Measurements from ENCODE around the gene CD79A.
"Not testable (repeated sequence)": the region's sequence is repeated elsewhere in the genome, so short reads cannot be mapped to it uniquely, and the experiment has no call there.

Gene CD79A

GRCh38 chr19:41863209-41863931 lies 13.7 kb upstream of the CD79A start:
- DNase-seq = no peak

GRCh38 chr19:41864374-41864773 lies 12.7 kb upstream of the CD79A start:
- DNase-seq = no peak

GRCh38 chr19:41866284-41866683 lies 10.8 kb upstream of the CD79A start:
- no peak for DNase-seq

- DNase-seq = no peak
These were observed 8.7 kb upstream of the CD79A start for GRCh38 chr19:41868120-41868988.

- no peak for DNase-seq
These were observed 8.1 kb upstream of the CD79A start for GRCh38 chr19:41868989-41869300.

GRCh38 chr19:41869374-41869955 lies 7.6 kb upstream of the CD79A start:
- no peak for DNase-seq

GRCh38 chr19:41870401-41870873 lies 6.6 kb upstream of the CD79A start:
- DNase-seq = no peak

- no peak for DNase-seq
These were observed 5.3 kb upstream of the CD79A start for GRCh38 chr19:41871573-41872383.

GRCh38 chr19:41872384-41872774 lies 4.7 kb upstream of the CD79A start:
- no peak for DNase-seq

- no peak for DNase-seq
These were observed 4.1 kb upstream of the CD79A start for GRCh38 chr19:41872775-41873647.

GRCh38 chr19:41875973-41876372 lies 1.1 kb upstream of the CD79A start:
- not testable (repeated sequence) for DNase-seq

GRCh38 chr19:41877916-41878905 lies 1.1 kb downstream of the CD79A start:
- DNase-seq = no peak

GRCh38 chr19:41879080-41879479 lies 2.0 kb downstream of the CD79A start:
- no peak for DNase-seq

GRCh38 chr19:41879670-41880328 lies 2.7 kb downstream of the CD79A start:
- no peak for DNase-seq

GRCh38 chr19:41880329-41880708 lies 3.2 kb downstream of the CD79A start:
- no peak for DNase-seq

- no peak for DNase-seq
These were observed 5.7 kb downstream of the CD79A start, which contains the start of gene ARHGEF1 for GRCh38 chr19:41882568-41883462. Gene ARHGEF1, plus strand, starts transcription at chr19:41883184. Its CDS starts 4,899 bp downstream, at chr19:41888083.

GRCh38 chr19:41883463-41883820 lies 6.4 kb downstream of the CD79A start:
- no peak for DNase-seq

- peak; percentile 79 for DNase-seq
These were observed 7.0 kb downstream of the CD79A start for GRCh38 chr19:41883821-41884733.
